Keratinocyte (primary cell): Measurements from ENCODE around the gene BANK1.

ENCODE experiments used
- EZH2 ChIP-seq: IDR thresholded peaks from one replicate; pipeline ENCODE4 v1.6.1; 2012; ENCODE audit warnings: inconsistent platforms, mild to moderate bottlenecking, low read length, moderate library complexity
- TF ChIP-seq, protein P1 (sequence below), 3 experiments: IDR thresholded peaks in 1 of 3; conservative IDR thresholded peaks in 1 of 3; optimal IDR thresholded peaks in 1 of 3; 2 replicates in 2 of 3; 3 replicates in 1 of 3; pipeline versions ENCODE3 to v1.5.1; 2011; ENCODE audit warnings: low read length in 3 of 3, mild to moderate bottlenecking in 3 of 3, moderate library complexity in 2 of 3, control low read depth in 1 of 3, inconsistent platforms in 1 of 3; ENCODE audit not compliant: insufficient read depth in 2 of 3; ENCODE audit errors: extremely low read depth in 1 of 3

DNA sequence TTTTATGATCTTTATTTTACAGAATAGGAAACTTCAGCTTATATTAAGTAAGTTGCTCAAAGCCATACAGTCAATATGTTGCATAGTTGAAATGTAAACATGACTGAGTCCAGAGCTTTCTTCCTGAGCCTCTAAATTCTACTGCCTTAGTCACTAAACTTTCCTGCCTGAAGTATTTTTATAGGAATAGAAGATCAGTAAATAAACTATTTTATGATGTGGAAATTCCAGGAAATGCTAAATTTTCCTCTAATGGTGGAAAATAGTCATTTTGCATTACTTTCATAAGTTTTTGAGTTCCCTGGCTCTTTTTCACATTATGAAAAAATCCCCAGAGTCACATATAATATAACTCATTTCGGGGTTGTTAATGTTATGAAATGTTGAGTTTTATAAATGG is 182.8 kb downstream of the BANK1 start:
- TF ChIP-seq, protein P1, sequence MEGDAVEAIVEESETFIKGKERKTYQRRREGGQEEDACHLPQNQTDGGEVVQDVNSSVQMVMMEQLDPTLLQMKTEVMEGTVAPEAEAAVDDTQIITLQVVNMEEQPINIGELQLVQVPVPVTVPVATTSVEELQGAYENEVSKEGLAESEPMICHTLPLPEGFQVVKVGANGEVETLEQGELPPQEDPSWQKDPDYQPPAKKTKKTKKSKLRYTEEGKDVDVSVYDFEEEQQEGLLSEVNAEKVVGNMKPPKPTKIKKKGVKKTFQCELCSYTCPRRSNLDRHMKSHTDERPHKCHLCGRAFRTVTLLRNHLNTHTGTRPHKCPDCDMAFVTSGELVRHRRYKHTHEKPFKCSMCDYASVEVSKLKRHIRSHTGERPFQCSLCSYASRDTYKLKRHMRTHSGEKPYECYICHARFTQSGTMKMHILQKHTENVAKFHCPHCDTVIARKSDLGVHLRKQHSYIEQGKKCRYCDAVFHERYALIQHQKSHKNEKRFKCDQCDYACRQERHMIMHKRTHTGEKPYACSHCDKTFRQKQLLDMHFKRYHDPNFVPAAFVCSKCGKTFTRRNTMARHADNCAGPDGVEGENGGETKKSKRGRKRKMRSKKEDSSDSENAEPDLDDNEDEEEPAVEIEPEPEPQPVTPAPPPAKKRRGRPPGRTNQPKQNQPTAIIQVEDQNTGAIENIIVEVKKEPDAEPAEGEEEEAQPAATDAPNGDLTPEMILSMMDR (optimal IDR thresholded peaks at IDR 0.05 in 1 of 3, IDR thresholded peaks at IDR 0.05 in 1 of 3, conservative IDR thresholded peaks at IDR 0.05 in 1 of 3; ENCODE audit: extremely low read depth in 1 of 3, insufficient read depth in 2 of 3, low read length in 3 of 3): no peak
- no peak for TF ChIP-seq EZH2
